Measurements from ENCODE around the gene CFAP99.

CFAP99 gene

DNA sequence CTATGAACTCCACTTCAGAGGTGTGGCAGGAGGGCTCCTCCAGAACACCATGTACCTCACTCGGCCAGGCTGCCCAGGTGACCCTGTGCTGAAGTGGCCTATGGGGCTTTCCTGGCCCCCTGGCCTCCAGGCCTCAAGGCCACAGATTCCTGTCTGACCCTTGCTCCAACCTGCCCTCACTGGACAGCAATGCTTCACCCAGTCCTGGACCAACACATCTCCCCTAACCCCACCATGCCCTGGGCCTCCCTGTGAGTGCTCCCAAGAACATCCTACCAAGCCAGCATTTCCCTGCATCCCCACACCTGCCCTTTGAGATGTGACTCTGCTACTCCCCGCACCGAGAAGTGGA lies 10.8 kb upstream of the CFAP99 start:
- Histone ChIP-seq H3K27me3 (ENCODE audit: insufficient read depth, low read length, poor library complexity, severe bottlenecking) (no peaks in the 10 kb centered on the region), H3K9ac (ENCODE audit: low read depth, low read length, poor library complexity, severe bottlenecking) (no peak overlapping the region), H3K4me1 (ENCODE audit: insufficient read depth, low read length, poor library complexity, severe bottlenecking) (peaks cover 19% of the 10 kb centered on the region), H4K20me1 (ENCODE audit: insufficient read depth, low read length, poor library complexity, severe bottlenecking) (no peaks in the 10 kb centered on the region), H3F3A (ENCODE audit: low read depth) (0 out of 2 replicates have a peak, but pooled peaks cover 4% of the 10 kb centered on the region), H3K4me2 (ENCODE audit: low read depth, low read length, poor library complexity, severe bottlenecking) (no peak overlapping the region), H3K4me3 (ENCODE audit: low read length, poor library complexity, severe bottlenecking) (no peak overlapping the region), H3K79me2 (ENCODE audit: insufficient read depth, low read length) (no peaks in the 10 kb centered on the region), H3K36me3 (ENCODE audit: insufficient read depth, low read length) (no peaks in the 10 kb centered on the region), H3K9me3 (ENCODE audit: insufficient read depth, low read depth, low read length) (no peaks in the 10 kb centered on the region), H2AFZ (ENCODE audit: low read length) (no peak overlapping the region), H3K9me2 (replicated peaks; ENCODE audit: low read depth, low read length) (no peaks in the 10 kb centered on the region)
- TF ChIP-seq, protein P1, sequence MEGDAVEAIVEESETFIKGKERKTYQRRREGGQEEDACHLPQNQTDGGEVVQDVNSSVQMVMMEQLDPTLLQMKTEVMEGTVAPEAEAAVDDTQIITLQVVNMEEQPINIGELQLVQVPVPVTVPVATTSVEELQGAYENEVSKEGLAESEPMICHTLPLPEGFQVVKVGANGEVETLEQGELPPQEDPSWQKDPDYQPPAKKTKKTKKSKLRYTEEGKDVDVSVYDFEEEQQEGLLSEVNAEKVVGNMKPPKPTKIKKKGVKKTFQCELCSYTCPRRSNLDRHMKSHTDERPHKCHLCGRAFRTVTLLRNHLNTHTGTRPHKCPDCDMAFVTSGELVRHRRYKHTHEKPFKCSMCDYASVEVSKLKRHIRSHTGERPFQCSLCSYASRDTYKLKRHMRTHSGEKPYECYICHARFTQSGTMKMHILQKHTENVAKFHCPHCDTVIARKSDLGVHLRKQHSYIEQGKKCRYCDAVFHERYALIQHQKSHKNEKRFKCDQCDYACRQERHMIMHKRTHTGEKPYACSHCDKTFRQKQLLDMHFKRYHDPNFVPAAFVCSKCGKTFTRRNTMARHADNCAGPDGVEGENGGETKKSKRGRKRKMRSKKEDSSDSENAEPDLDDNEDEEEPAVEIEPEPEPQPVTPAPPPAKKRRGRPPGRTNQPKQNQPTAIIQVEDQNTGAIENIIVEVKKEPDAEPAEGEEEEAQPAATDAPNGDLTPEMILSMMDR (conservative IDR thresholded peaks at IDR 0.05; ENCODE audit: low read length), result no peak
- TF ChIP-seq EZH2phosphoT487 (IDR thresholded peaks at IDR 0.05; ENCODE audit: borderline replicate concordance), result no peak

DNA sequence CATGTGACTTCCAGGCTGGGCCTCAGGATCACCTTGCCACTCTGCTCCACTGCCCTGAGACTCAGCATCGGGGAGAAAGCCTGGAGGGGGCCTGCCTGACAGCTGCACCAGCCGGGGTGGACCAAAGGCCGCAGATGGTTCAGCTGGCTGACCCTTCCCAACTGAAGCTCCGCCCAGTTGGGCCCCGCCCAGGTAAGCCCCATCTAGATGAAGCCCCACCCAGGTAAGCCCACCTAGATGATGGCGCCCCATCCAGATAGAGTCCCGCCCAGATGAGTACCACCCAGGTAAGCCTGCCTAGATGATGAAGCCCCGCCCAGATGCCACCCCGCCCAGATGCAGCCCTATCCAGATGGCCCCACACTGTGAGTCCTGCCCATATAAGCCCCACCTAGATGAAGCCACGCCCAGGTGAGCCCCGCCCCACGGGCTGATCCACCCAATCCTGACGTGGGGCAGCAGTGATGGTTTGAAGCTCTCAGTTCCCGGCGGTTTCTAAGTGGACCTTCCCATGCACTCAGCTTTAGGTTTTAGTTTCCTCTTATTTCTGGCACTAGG lies 10.3 kb upstream of the CFAP99 start:
- H3K9me3 ChIP-seq (ENCODE audit: insufficient read depth, low read depth, low read length), result no peaks in the 10 kb centered on the region

DNA sequence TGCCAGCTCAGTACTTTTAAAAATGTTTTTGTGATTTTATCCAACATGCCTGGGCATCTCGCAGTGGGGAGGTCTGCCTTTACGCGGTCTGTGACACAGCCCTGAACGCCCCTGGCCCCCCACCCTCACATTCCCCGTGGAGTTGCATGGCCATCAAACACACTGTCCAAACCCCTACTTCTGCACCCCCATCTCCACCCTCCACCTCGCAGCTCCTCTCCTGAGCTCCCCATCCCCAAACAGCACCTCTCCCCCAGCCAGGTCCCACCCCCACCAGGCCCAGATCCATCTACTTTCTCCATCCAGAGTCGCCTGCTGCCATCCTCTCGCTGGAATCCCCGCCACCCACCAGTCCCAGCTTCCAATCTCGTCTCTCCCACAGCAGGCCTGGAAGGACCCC lies 9.8 kb upstream of the CFAP99 start:
- TF ChIP-seq EZH2phosphoT487 (IDR thresholded peaks at IDR 0.05; ENCODE audit: borderline replicate concordance), result no peak
- TF ChIP-seq, protein P1 (conservative IDR thresholded peaks at IDR 0.05; ENCODE audit: low read length), result no peak
- no peaks in the 10 kb centered on the region for H3K79me2 ChIP-seq (ENCODE audit: insufficient read depth, low read length)
- no peak overlapping the region for H2AFZ ChIP-seq (ENCODE audit: low read length)
- H3K27me3 ChIP-seq (ENCODE audit: insufficient read depth, low read length, poor library complexity, severe bottlenecking), result no peaks in the 10 kb centered on the region
- H3K9me2 ChIP-seq (replicated peaks; ENCODE audit: low read depth, low read length), result no peaks in the 10 kb centered on the region
- H3K4me1 ChIP-seq (ENCODE audit: insufficient read depth, low read length, poor library complexity, severe bottlenecking), result peaks cover 26% of the 10 kb centered on the region
- no peaks in the 10 kb centered on the region for H4K20me1 ChIP-seq (ENCODE audit: insufficient read depth, low read length, poor library complexity, severe bottlenecking)
- no peak overlapping the region for H3K4me2 ChIP-seq (ENCODE audit: low read depth, low read length, poor library complexity, severe bottlenecking)
- no peak overlapping the region for H3K9ac ChIP-seq (ENCODE audit: low read depth, low read length, poor library complexity, severe bottlenecking)
- no peaks in the 10 kb centered on the region for H3K9me3 ChIP-seq (ENCODE audit: insufficient read depth, low read depth, low read length)
- no peaks in the 10 kb centered on the region for H3K36me3 ChIP-seq (ENCODE audit: insufficient read depth, low read length)
- no peak overlapping the region for H3K4me3 ChIP-seq (ENCODE audit: low read length, poor library complexity, severe bottlenecking)
- 0 out of 2 replicates have a peak, but pooled peaks cover 8% of the 10 kb centered on the region for H3F3A ChIP-seq (ENCODE audit: low read depth)

More for the DNA sequence above, 10.3 kb upstream of the CFAP99 start:
- H3K9ac ChIP-seq (ENCODE audit: low read depth, low read length, poor library complexity, severe bottlenecking), result no peak overlapping the region
- no peaks in the 10 kb centered on the region for H3K79me2 ChIP-seq (ENCODE audit: insufficient read depth, low read length)
- no peak overlapping the region for H3K4me3 ChIP-seq (ENCODE audit: low read length, poor library complexity, severe bottlenecking)
- no peaks in the 10 kb centered on the region for H3K9me2 ChIP-seq (replicated peaks; ENCODE audit: low read depth, low read length)
- TF ChIP-seq, protein P1 (conservative IDR thresholded peaks at IDR 0.05; ENCODE audit: low read length), result no peak
- no peak for TF ChIP-seq EZH2phosphoT487 (IDR thresholded peaks at IDR 0.05; ENCODE audit: borderline replicate concordance)
- H3K4me1 ChIP-seq (ENCODE audit: insufficient read depth, low read length, poor library complexity, severe bottlenecking), result peaks cover 21% of the 10 kb centered on the region
- H3K27me3 ChIP-seq (ENCODE audit: insufficient read depth, low read length, poor library complexity, severe bottlenecking), result no peaks in the 10 kb centered on the region
- no peak overlapping the region for H3K4me2 ChIP-seq (ENCODE audit: low read depth, low read length, poor library complexity, severe bottlenecking)
- no peak overlapping the region for H2AFZ ChIP-seq (ENCODE audit: low read length)
- H3F3A ChIP-seq (ENCODE audit: low read depth), result 0 out of 2 replicates have a peak, but pooled peaks cover 5% of the 10 kb centered on the region
- no peaks in the 10 kb centered on the region for H4K20me1 ChIP-seq (ENCODE audit: insufficient read depth, low read length, poor library complexity, severe bottlenecking)
- H3K36me3 ChIP-seq (ENCODE audit: insufficient read depth, low read length), result no peaks in the 10 kb centered on the region
